Neutrophil (primary cell): ENCODE measurements around the gene CLCA1.

Experiments used
- H3K27ac ChIP-seq: fragments of 200-600 bp; sonication (generic); 2 replicates; pipeline ENCODE4 v1.5.1; 2016; ENCODE audit warnings: mild to moderate bottlenecking, moderate library complexity
- H3K27me3 ChIP-seq: fragments of 200-600 bp; sonication (generic); 2 replicates; pipeline ENCODE4 v1.6.0; 2016; ENCODE audit warnings: mild to moderate bottlenecking
- H3K36me3 ChIP-seq: fragments of 200-600 bp; sonication (generic); 2 replicates; pipeline ENCODE4 v1.5.1; 2017
- H3K4me1 ChIP-seq, 2 experiments: fragments of 200-600 bp in 1 of 2; sonication (generic) in 1 of 2; 1 replicate in 1 of 2; 2 replicates in 1 of 2; pipeline versions ENCODE4 v1.5.1 to v1.6.1; 2013 to 2016; ENCODE audit warnings: low read depth in 1 of 2, low read length in 1 of 2, mild to moderate bottlenecking in 1 of 2, moderate library complexity in 1 of 2; ENCODE audit not compliant: control insufficient read depth in 1 of 2, insufficient read depth in 1 of 2
- H3K4me3 ChIP-seq, 2 experiments: fragments of 200-600 bp in 1 of 2; sonication (generic) in 1 of 2; 1 replicate in 1 of 2; 2 replicates in 1 of 2; pipeline ENCODE4 v1.5.1; 2013 to 2016; ENCODE audit warnings: low read depth in 1 of 2, low read length in 1 of 2, mild to moderate bottlenecking in 1 of 2, moderate library complexity in 1 of 2
- H3K9me3 ChIP-seq: fragments of 200-600 bp; sonication (generic); 2 replicates; pipeline ENCODE4 v1.5.1; 2016
- TF ChIP-seq, protein P1 (sequence below): fragments of 200-600 bp; sonication (generic); IDR thresholded peaks from 2 replicates; pipeline ENCODE4 v1.5.1; 2016; ENCODE audit warnings: antibody characterized with exemption

The CLCA1 gene

DNA sequence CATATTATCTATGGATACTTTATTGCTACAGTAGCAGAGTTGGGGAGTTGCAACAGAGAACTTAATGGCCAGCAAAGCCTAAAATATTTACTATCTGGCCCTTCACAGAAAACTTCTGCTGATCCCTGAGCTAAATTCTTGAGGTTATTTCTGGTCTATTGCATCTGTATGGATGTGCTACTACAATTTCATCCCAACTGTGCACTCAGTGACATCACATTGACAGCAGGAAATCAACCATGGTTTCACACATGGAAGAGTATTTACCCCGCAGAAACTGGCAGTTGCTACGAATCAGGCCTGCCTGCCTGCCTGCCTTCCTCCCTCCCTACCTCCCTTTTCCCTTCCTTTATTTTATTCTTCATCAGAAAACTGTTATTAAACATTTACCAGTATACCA is 32.7 kb upstream of the CLCA1 start:
- Histone ChIP-seq H3K27me3 (no peaks in the 10 kb centered on the region), H3K4me1 (no peaks in the 10 kb centered on the region), H3K36me3 (no peaks in the 10 kb centered on the region), H3K9me3 (no peaks in the 10 kb centered on the region), H3K27ac (no peak overlapping the region), H3K4me3 (no peak overlapping the region)
- TF ChIP-seq, protein P1, sequence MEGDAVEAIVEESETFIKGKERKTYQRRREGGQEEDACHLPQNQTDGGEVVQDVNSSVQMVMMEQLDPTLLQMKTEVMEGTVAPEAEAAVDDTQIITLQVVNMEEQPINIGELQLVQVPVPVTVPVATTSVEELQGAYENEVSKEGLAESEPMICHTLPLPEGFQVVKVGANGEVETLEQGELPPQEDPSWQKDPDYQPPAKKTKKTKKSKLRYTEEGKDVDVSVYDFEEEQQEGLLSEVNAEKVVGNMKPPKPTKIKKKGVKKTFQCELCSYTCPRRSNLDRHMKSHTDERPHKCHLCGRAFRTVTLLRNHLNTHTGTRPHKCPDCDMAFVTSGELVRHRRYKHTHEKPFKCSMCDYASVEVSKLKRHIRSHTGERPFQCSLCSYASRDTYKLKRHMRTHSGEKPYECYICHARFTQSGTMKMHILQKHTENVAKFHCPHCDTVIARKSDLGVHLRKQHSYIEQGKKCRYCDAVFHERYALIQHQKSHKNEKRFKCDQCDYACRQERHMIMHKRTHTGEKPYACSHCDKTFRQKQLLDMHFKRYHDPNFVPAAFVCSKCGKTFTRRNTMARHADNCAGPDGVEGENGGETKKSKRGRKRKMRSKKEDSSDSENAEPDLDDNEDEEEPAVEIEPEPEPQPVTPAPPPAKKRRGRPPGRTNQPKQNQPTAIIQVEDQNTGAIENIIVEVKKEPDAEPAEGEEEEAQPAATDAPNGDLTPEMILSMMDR: no peak

DNA sequence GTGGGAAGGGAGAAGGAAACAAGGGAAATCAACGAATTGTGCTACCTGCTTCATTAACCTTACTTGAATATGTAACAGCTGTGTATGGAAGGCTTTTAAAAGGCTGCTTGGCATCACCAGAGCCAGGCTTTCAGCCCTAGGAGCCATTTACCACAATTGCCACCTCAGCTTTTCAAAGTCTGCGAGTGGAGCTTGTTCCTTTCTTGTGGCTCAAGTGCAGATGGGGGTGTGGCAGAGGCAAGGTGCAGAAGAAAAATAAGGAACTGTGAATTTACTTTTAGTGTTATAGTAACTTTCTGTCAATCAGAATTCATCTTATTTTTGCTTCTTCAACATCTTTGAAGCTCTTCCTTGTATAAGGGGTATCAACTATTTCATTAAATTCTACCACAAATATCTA is 27.1 kb upstream of the CLCA1 start:
- no peaks in the 10 kb centered on the region for H3K36me3 ChIP-seq
- TF ChIP-seq, protein P1: no peak

DNA sequence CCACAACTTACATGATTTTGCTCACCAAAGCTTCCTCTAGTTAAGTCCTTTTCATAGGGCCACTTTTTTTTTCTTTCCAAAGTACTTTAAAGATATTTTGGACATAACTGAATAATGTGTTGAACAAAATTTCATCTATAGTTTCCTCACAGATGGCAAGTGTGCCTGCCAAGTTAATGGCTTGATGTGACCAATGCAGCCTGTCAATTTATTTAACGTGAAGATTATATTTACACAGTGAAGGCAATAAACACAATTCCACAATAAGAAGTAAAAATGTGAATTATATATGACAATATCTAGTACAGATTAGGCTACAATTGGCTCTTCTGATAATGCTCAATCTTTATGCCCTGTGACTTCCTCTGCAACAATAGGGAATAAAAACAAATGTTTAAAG is 26.7 kb upstream of the CLCA1 start:
- no peaks in the 10 kb centered on the region for H3K27me3 ChIP-seq
- TF ChIP-seq, protein P1: no peak
- no peaks in the 10 kb centered on the region for H3K9me3 ChIP-seq
- H3K4me1 ChIP-seq: no peaks in the 10 kb centered on the region
- no peaks in the 10 kb centered on the region for H3K36me3 ChIP-seq
- no peak overlapping the region for H3K4me3 ChIP-seq
- H3K27ac ChIP-seq: no peak overlapping the region

More for the DNA sequence above, 27.1 kb upstream of the CLCA1 start:
- H3K27ac ChIP-seq: no peak overlapping the region
- no peaks in the 10 kb centered on the region for H3K9me3 ChIP-seq
- no peaks in the 10 kb centered on the region for H3K27me3 ChIP-seq
- no peak overlapping the region for H3K4me3 ChIP-seq
- H3K4me1 ChIP-seq: no peaks in the 10 kb centered on the region

DNA sequence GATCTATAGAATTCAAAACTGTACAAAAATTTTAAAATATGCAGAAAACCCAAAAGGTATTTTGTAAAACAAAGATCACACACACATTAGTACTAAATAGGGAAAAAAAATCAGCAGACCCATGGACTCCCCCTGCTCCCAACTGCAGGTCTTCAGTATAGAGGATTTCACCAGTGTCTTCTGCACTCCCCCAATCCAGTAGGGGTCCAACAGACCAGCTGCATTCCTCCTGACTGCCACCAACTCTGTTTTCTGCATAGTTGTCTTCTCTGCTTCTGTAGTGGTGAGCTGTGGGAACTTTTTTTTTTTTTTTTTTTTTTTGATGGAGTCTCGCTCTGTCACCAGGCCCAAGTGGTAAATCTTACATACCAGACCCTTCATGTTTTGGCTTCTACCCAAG is 22.8 kb upstream of the CLCA1 start:
- TF ChIP-seq, protein P1: no peak
- no peak overlapping the region for H3K27ac ChIP-seq
- H3K27me3 ChIP-seq: no peaks in the 10 kb centered on the region
- no peaks in the 10 kb centered on the region for H3K4me1 ChIP-seq
- H3K36me3 ChIP-seq: no peaks in the 10 kb centered on the region
- H3K4me3 ChIP-seq: no peak overlapping the region
- no peaks in the 10 kb centered on the region for H3K9me3 ChIP-seq

DNA sequence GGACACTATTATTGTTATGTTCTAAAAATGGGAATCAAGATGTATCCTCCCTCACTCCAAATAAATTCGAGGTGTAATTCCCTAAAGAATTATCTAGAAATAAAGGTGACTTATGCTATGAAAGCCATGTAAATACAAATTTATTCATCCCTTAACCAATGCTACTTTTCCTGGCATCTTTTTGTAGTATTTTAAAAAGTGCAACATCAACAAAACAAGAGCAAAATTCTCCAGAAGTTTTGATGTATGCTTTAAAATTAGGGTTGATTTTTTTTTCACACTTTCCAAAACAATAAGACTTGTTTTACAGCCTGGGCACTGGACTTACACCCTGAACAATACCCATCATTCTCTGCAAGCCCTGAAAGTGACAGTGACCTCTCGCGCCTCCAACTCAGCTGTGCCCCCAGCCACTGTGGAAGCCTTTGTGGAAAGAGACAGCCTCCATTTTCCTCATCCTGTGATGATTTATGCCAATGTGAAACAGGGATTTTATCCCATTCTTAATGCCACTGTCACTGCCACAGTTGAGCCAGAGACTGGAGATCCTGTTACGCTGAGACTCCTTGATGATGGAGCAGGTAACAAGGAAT is 21.4 kb upstream of the CLCA1 start:
- Histone ChIP-seq H3K27me3 (no peaks in the 10 kb centered on the region), H3K27ac (no peak overlapping the region), H3K9me3 (no peaks in the 10 kb centered on the region), H3K36me3 (no peaks in the 10 kb centered on the region), H3K4me3 (no peak overlapping the region), H3K4me1 (no peaks in the 10 kb centered on the region)
- TF ChIP-seq, protein P1: no peak

DNA sequence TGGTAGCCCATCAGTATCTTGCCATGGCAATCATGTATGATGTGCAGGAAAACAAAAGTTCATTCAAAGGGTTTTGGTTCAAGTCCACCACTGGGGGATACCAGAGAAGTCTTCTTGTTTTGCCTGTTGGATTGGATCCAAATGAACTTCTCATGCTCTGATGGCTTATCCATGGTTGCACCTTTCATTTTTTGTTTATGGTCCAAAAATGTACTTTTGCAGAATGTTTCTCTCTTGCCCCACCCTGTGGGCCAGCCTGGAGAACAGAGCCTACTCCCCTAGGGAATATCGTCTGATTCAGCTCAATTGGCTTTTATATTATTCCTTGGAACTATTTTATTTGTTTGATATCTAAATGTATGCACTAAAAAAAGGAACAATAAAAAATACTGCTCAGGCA is 20.1 kb upstream of the CLCA1 start:
- H3K36me3 ChIP-seq: no peaks in the 10 kb centered on the region
- no peak overlapping the region for H3K27ac ChIP-seq
- H3K4me1 ChIP-seq: no peaks in the 10 kb centered on the region
- no peaks in the 10 kb centered on the region for H3K9me3 ChIP-seq
- no peak overlapping the region for H3K4me3 ChIP-seq
- TF ChIP-seq, protein P1: no peak
- no peaks in the 10 kb centered on the region for H3K27me3 ChIP-seq
